PC-3 (cell line): ENCODE measurements around the gene P4HTM. TPM values are rescaled to one million over a fixed set of nuclear protein-coding genes. Genes with fewer than 3 reads are reported as not detected.
A peak's percentile ranks its signal among the peaks of the same experiment; 100 is the strongest.

Source experiments
- ATAC-seq: fragments of 200-7000 bp; cut with Tn5 transposase; 2 replicates; pipeline ENCODE4 v1.9.1; 2020; ENCODE audit warnings: mild to moderate bottlenecking, moderate library complexity
- BruUV-seq: library from RNA; stranded (reverse); fragments of 400-500 nt; replicated peaks from 2 replicates; lab custom pipeline; 2021; lab: Mats Ljungman, UMichigan
- CTCF ChIA-PET: fragments of 300-600 bp; sonication (Branson Sonifier 250); formaldehyde crosslinking; loops from one replicate; lab custom pipeline; 2022; ENCODE audit warnings: antibody characterized with exemption; lab: Charles Lee
- POLR2A ChIA-PET: fragments of 300-600 bp; sonication (Branson Sonifier 250); formaldehyde crosslinking; loops from one replicate; lab custom pipeline; 2022; ENCODE audit warnings: antibody characterized with exemption; ENCODE audit not compliant: unreplicated experiment; lab: Charles Lee
- DNase-seq: peaks from one replicate; pipeline ENCODE4 v3.0.0-alpha.2; 2015
- H2AFZ ChIP-seq: fragments of 300-600 bp; sonication (generic); 2 replicates; pipeline ENCODE4 v1.6.0; 2016; ENCODE audit warnings: antibody characterized with exemption, low read length
- H3F3A ChIP-seq: fragments of 300-600 bp; sonication (generic); one replicate; pipeline ENCODE4 v1.6.0; 2017; ENCODE audit warnings: antibody characterized with exemption, low read length, control low read depth, mild to moderate bottlenecking; ENCODE audit not compliant: unreplicated experiment
- H3K27ac ChIP-seq: fragments of 300-600 bp; sonication (generic); 2 replicates; pipeline ENCODE4 v1.5.1; 2016; ENCODE audit warnings: mild to moderate bottlenecking, low read length
- H3K27me3 ChIP-seq: fragments of 300-600 bp; sonication (generic); 2 replicates; pipeline ENCODE4 v1.6.1; 2016; ENCODE audit warnings: low read length, mixed read lengths
- H3K36me3 ChIP-seq: fragments of 300-600 bp; sonication (generic); 2 replicates; pipeline ENCODE4 v1.6.1; 2016; ENCODE audit warnings: low read depth, mixed run types, low read length, mixed read lengths
- H3K4me1 ChIP-seq: fragments of 300-600 bp; sonication (generic); 2 replicates; pipeline ENCODE4 v1.5.1; 2016; ENCODE audit warnings: low read length; ENCODE audit not compliant: insufficient read depth
- H3K4me2 ChIP-seq: fragments of 300-600 bp; sonication (generic); 2 replicates; pipeline ENCODE4 v1.6.0; 2016; ENCODE audit warnings: low read length
- H3K4me3 ChIP-seq: fragments of 300-600 bp; sonication (generic); 2 replicates; pipeline ENCODE4 v1.5.1; 2016; ENCODE audit warnings: mild to moderate bottlenecking, low read length, mixed read lengths
- H3K79me2 ChIP-seq: fragments of 300-600 bp; sonication (generic); 2 replicates; pipeline ENCODE4 v1.6.1; 2017; ENCODE audit warnings: low read length, mixed read lengths
- H3K9ac ChIP-seq: fragments of 300-600 bp; sonication (generic); 2 replicates; pipeline ENCODE4 v1.6.0; 2016; ENCODE audit warnings: mild to moderate bottlenecking, low read length
- H3K9me2 ChIP-seq: fragments of 300-600 bp; sonication (generic); replicated peaks from 2 replicates; pipeline ENCODE4 v1.6.1; 2016; ENCODE audit warnings: mixed run types, low read length, mixed read lengths
- H3K9me3 ChIP-seq: fragments of 300-600 bp; sonication (generic); 2 replicates; pipeline ENCODE4 v1.6.1; 2016; ENCODE audit warnings: low read length, mixed read lengths
- H4K20me1 ChIP-seq: fragments of 300-600 bp; sonication (generic); 2 replicates; pipeline ENCODE4 v1.6.1; 2016; ENCODE audit warnings: low read length, mixed read lengths
- CTCF ChIP-seq: fragments of 300-600 bp; sonication (generic); conservative IDR thresholded peaks from 2 replicates; pipeline ENCODE4 v1.5.1; 2017; ENCODE audit warnings: antibody characterized with exemption, low read depth, mild to moderate bottlenecking, low read length
- EZH2 ChIP-seq: fragments of 300-600 bp; sonication (generic); IDR thresholded peaks from one replicate; pipeline ENCODE4 v1.6.1; 2017; ENCODE audit warnings: antibody characterized with exemption, mild to moderate bottlenecking, low read length; ENCODE audit not compliant: unreplicated experiment
- EZH2phosphoT487 ChIP-seq: fragments of 300-600 bp; sonication (generic); IDR thresholded peaks from 2 replicates; pipeline ENCODE4 v1.6.1; 2018; ENCODE audit warnings: mild to moderate bottlenecking, antibody characterized with exemption, low read length, borderline replicate concordance
- intact Hi-C: fragments of 100-400 bp; cut with micrococcal nuclease; formaldehyde crosslinking; loops from 2 replicates; pipeline ENCODE4 v1.9.0; 2023
- total RNA-seq: library from RNA; depleted of rRNA; stranded (reverse); fragments of >200 nt; gene quantifications from 2 replicates; pipeline ENCODE4 v1.2.3, GENCODE V29; 2014

Gene P4HTM
- total RNA-seq, 1 experiment from 2014 or later: 44.5 TPM

DNA sequence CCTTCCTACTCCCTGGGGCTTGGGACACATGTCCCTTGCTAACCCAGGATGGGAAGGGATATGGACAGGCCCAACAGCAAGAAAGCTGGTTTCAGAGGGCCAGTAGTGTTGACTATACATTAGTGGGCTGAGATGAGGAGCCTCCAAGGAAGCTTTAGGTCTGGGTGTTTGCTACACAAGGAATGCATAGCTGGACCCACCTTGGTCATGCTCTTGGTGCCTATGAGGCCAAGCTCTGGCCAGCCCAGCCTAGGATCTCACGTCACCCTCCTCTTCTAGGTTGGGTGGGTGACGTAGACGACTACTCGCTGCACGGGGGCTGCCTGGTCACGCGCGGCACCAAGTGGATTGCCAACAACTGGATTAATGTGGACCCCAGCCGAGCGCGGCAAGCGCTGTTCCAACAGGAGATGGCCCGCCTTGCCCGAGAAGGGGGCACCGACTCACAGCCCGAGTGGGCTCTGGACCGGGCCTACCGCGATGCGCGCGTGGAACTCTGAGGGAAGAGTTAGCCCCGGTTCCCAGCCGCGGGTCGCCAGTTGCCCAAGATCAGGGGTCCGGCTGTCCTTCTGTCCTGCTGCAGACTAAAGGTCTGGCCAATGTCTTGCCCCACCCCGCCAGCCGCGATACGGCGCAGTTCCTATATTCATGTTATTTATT lies 16.5 kb downstream of the P4HTM start:
- Histone ChIP-seq H3K4me3 (peak overlapping the region; percentile 79), H3K9me3 (no peaks in the 10 kb centered on the region), H2AFZ (peak overlapping the region; percentile 94), H3F3A (no peaks in the 10 kb centered on the region), H3K27ac (peak overlapping the region; percentile 25), H4K20me1 (peaks cover 11% of the 10 kb centered on the region), H3K79me2 (peaks cover 50% of the 10 kb centered on the region), H3K9me2 (no peaks in the 10 kb centered on the region), H3K4me1 (peaks cover 17% of the 10 kb centered on the region), H3K9ac (peak overlapping the region; percentile 99), H3K27me3 (no peaks in the 10 kb centered on the region), H3K4me2 (peak overlapping the region; percentile 99), H3K36me3 (peaks cover 4% of the 10 kb centered on the region; the same call in 1 of the 2 replicates)
- ChIA-PET POLR2A (interaction anchor here (0.5 to 2.1 kb wide), 13 partner anchors 9 to 448 kb away, joined by 3 to 51 read pairs (median 4); partner anchors contain the start of genes IMPDH2, LAMB2, NDUFAF3 and P4HTM), CTCF (interaction anchor here (0.8 to 1.4 kb wide), 6 partner anchors 11 to 448 kb away, joined by 3 to 15 read pairs (median 6); partner anchors contain the start of genes NDUFAF3 and P4HTM)
- BruUV-seq: TSS peak; percentile 96
- ATAC-seq: peak; percentile 1
- DNase-seq: no peak
- intact Hi-C loops: loop anchor here (1.0 kb wide), 2 partner anchors 15 kb away; no protein-coding TSS in a partner anchor
- TF ChIP-seq CTCF (no peak), EZH2phosphoT487 (no peak), EZH2 (no peak)

GRCh38 chr3:49007068-49007770 lies 17.2 kb downstream of the P4HTM start, which contains the start of gene WDR6:
Gene WDR6, plus strand, starts transcription at chr3:49007391. Its CDS starts 41 bp downstream, at chr3:49007432.
- Histone ChIP-seq H3K9me2 (no peaks in the 10 kb centered on the region), H3K4me3 (peak within 1 kb of the TSS; percentile 79), H3K27ac (peak within 1 kb of the TSS; percentile 89), H2AFZ (peak within 1 kb of the TSS; percentile 94), H3K27me3 (no peaks in the 10 kb centered on the region), H4K20me1 (peaks cover 18% of the 10 kb centered on the region), H3K9me3 (no peaks in the 10 kb centered on the region), H3K4me2 (peak within 1 kb of the TSS; percentile 99), H3K36me3 (peaks cover 11% of the 10 kb centered on the region; the same call in 1 of the 2 replicates), H3K79me2 (peaks cover 57% of the 10 kb centered on the region), H3K4me1 (peaks cover 17% of the 10 kb centered on the region), H3F3A (no peaks in the 10 kb centered on the region), H3K9ac (peak within 1 kb of the TSS; percentile 99)
- TF ChIP-seq CTCF: peak; percentile 55
- TF ChIP-seq EZH2phosphoT487: no peak
- CTCF ChIA-PET: interaction anchor here (0.6 to 1.4 kb wide), 7 partner anchors 10 to 447 kb away, joined by 3 to 15 read pairs (median 5); partner anchors contain the start of genes NDUFAF3 and P4HTM
- peak; percentile 89 for ATAC-seq
- no TSS peak for BruUV-seq
- intact Hi-C loops: loop anchor here (1.0 kb wide), 2 partner anchors 14 to 16 kb away; no protein-coding TSS in a partner anchor
- POLR2A ChIA-PET: interaction anchor here (0.5 to 2.1 kb wide), 19 partner anchors 8 to 959 kb away, joined by 3 to 51 read pairs (median 4); partner anchors contain the start of genes IMPDH2, LAMB2, NDUFAF3 and P4HTM
- DNase-seq: peak; percentile 99
